ENCODE measurements around the gene WFDC5. TPM values are rescaled to one million over a fixed set of nuclear protein-coding genes. Genes with fewer than 3 reads are reported as not detected.

WFDC5 gene
- total and polyA plus RNA-seq, 10 of the 15 experiments (the other 5 are each of a cell fraction or from before 2014, with no cell fraction given) = 0.20 to 0.26 (median 0.21) TPM; not detected in 7

GRCh38 chr20:45100563-45101245 is 14.3 kb downstream of the WFDC5 start, which contains the start of gene KCNS1:
Gene KCNS1 (minus strand): TSS chr20:45101127. CDS start chr20:45099236, 1,891 bp downstream.
- H3K9me3 ChIP-seq (replicated peaks; ENCODE audit: control insufficient read depth, insufficient read depth, low read length) = no peaks in the 10 kb centered on the region; the same call in 2 of the 3 replicates
- H3K4me3 ChIP-seq = 0 out of 2 replicates have a peak within 1 kb of the TSS, but pooled peaks have one; percentile 6
- H3K27me3 ChIP-seq (replicated peaks in 1 of 2; ENCODE audit: control insufficient read depth in 2 of 2, insufficient read depth in 2 of 2, low read length in 1 of 2) = peaks cover 2 to 9% of the 10 kb centered on the region in 2 experiments
- peak; percentile 75 for TF ChIP-seq SUZ12 (IDR thresholded peaks at IDR 0.05; ENCODE audit: unreplicated experiment)
- no peak for TF ChIP-seq WRNIP1 (IDR thresholded peaks at IDR 0.05; ENCODE audit: borderline replicate concordance, low read depth, low read length)
- DNase-seq (ENCODE audit: low read depth, low spot score) = no peak
- H4K20me1 ChIP-seq (ENCODE audit: control insufficient read depth, insufficient read depth) = no peaks in the 10 kb centered on the region; the same call in 1 of the 2 replicates
- no peaks in the 10 kb centered on the region for H3K79me2 ChIP-seq (ENCODE audit: control insufficient read depth, insufficient read depth, low read length)
- no peak for FAIRE-seq
- in situ Hi-C loops (cut with MboI) (no loop called here), intact Hi-C loops (cut with micrococcal nuclease; ENCODE audit: unreplicated experiment) (no loop called here)
- H3K4me2 ChIP-seq (ENCODE audit: control insufficient read depth, insufficient read depth) = no peak within 1 kb of the TSS
- 7% methylated on average over 36 of the region's 38 CpGs for WGBS (ENCODE audit: insufficient coverage, insufficient replicate concordance, low lambda C conversion rate, missing lambda C conversion rate)
- ChIA-PET CTCF (interaction anchor here (0.7 to 2.2 kb wide), 5 partner anchors 10 to 194 kb away, joined by 3 to 10 read pairs (median 6); no protein-coding TSS in a partner anchor), SMC1A (ENCODE audit: uncharacterized antibody, unreplicated experiment) (no interaction called here), RAD21 (ENCODE audit: unreplicated experiment) (interaction anchor here (1.7 kb wide), 1 partner anchor 57 kb away, joined by 7 read pairs; no protein-coding TSS in a partner anchor), POLR2A (no interaction called here)
- H2AFZ ChIP-seq (ENCODE audit: control insufficient read depth, low read depth, low read length) = no peak within 1 kb of the TSS; the same call in 1 of the 2 replicates
- H3K36me3 ChIP-seq (ENCODE audit: control insufficient read depth in 2 of 2, insufficient read depth in 2 of 2, low read length in 1 of 2) = no peaks in the 10 kb centered on the region
- BruUV-seq (replicated peaks) = no TSS peak
- no peak within 1 kb of the TSS for H3K27ac ChIP-seq (ENCODE audit: control insufficient read depth, insufficient read depth)
- ATAC-seq = peak; percentile 46
- H3K9ac ChIP-seq (ENCODE audit: control insufficient read depth, insufficient read depth, low read length) = no peak within 1 kb of the TSS
- no peaks in the 10 kb centered on the region for H3K4me1 ChIP-seq (ENCODE audit: control insufficient read depth, insufficient read depth, low read length)

GRCh38 chr20:45098103-45098773 is 16.7 kb downstream of the WFDC5 start:
- POLR2A ChIA-PET = interaction anchor here (0.5 kb wide), 1 partner anchor 70 kb away, joined by 3 read pairs; no protein-coding TSS in a partner anchor
- FAIRE-seq (no peak), DNase-seq (ENCODE audit: low read depth, low spot score) (no peak), ATAC-seq (no peak)
- no peak overlapping the region for H2AFZ ChIP-seq (ENCODE audit: control insufficient read depth, low read depth, low read length)
- H3K4me3 ChIP-seq = no peak overlapping the region; the same call in 1 of the 2 replicates
- no peaks in the 10 kb centered on the region for H3K4me1 ChIP-seq (ENCODE audit: control insufficient read depth, insufficient read depth, low read length)
- H3K79me2 ChIP-seq (ENCODE audit: control insufficient read depth, insufficient read depth, low read length) = no peaks in the 10 kb centered on the region
- H4K20me1 ChIP-seq (ENCODE audit: control insufficient read depth, insufficient read depth) = no peaks in the 10 kb centered on the region; the same call in 1 of the 2 replicates
- CTCF ChIA-PET = interaction anchor here (0.5 to 5.4 kb wide), 7 partner anchors 8 to 414 kb away, joined by 3 to 162 read pairs (median 18); no protein-coding TSS in a partner anchor
- no peaks in the 10 kb centered on the region; the same call in 2 of the 3 replicates for H3K9me3 ChIP-seq (replicated peaks; ENCODE audit: control insufficient read depth, insufficient read depth, low read length)
- in situ Hi-C loops (cut with MboI) = no loop called here
- intact Hi-C loops (cut with micrococcal nuclease; ENCODE audit: unreplicated experiment) = loop anchor here (5.0 kb wide), 3 partner anchors 86 to 194 kb away; partner anchors contain the start of gene PABPC1L
- RAD21 ChIA-PET (ENCODE audit: unreplicated experiment) = interaction anchor here (5.0 kb wide), 1 partner anchor 55 kb away, joined by 85 read pairs; no protein-coding TSS in a partner anchor
- SMC1A ChIA-PET (ENCODE audit: uncharacterized antibody, unreplicated experiment) = interaction anchor here (1.6 to 7.0 kb wide), 2 partner anchors 54 to 68 kb away, joined by 4 to 108 read pairs; no protein-coding TSS in a partner anchor
- no peak overlapping the region for H3K9ac ChIP-seq (ENCODE audit: control insufficient read depth, insufficient read depth, low read length)
- H3K27me3 ChIP-seq (replicated peaks in 1 of 2; ENCODE audit: control insufficient read depth in 2 of 2, insufficient read depth in 2 of 2, low read length in 1 of 2) = peaks cover 2 to 9% of the 10 kb centered on the region in 2 experiments; a peak in 3 of 4 replicates
- H3K27ac ChIP-seq (ENCODE audit: control insufficient read depth, insufficient read depth) = no peak overlapping the region
- no TSS peak for BruUV-seq (replicated peaks)
- H3K4me2 ChIP-seq (ENCODE audit: control insufficient read depth, insufficient read depth) = 0 out of 2 replicates have a peak overlapping the region, but pooled peaks have one; percentile 28
- WGBS (ENCODE audit: insufficient coverage, insufficient replicate concordance, low lambda C conversion rate, missing lambda C conversion rate) = 65% methylated on average over 81 of the region's 91 CpGs
- H3K36me3 ChIP-seq (ENCODE audit: control insufficient read depth in 2 of 2, insufficient read depth in 2 of 2, low read length in 1 of 2) = no peaks in the 10 kb centered on the region
- TF ChIP-seq RBBP5 (conservative IDR thresholded peaks at IDR 0.05) = no peak
- no peak for TF ChIP-seq SPI1 (IDR thresholded peaks at IDR 0.05; ENCODE audit: borderline replicate concordance, insufficient read depth, low read depth, low read length)
- no peak for TF ChIP-seq NR2F1 (conservative IDR thresholded peaks at IDR 0.05)
- no peak for TF ChIP-seq SUZ12 (IDR thresholded peaks at IDR 0.05; ENCODE audit: unreplicated experiment)
- no peak for TF ChIP-seq ZNF274 (IDR thresholded peaks at IDR 0.05; ENCODE audit: insufficient read depth, insufficient read length)
- no peak for TF ChIP-seq CBX5 (IDR thresholded peaks at IDR 0.05; ENCODE audit: low read depth)
- no peak for TF ChIP-seq STAT1 (conservative IDR thresholded peaks at IDR 0.05)
- TF ChIP-seq, protein P1, sequence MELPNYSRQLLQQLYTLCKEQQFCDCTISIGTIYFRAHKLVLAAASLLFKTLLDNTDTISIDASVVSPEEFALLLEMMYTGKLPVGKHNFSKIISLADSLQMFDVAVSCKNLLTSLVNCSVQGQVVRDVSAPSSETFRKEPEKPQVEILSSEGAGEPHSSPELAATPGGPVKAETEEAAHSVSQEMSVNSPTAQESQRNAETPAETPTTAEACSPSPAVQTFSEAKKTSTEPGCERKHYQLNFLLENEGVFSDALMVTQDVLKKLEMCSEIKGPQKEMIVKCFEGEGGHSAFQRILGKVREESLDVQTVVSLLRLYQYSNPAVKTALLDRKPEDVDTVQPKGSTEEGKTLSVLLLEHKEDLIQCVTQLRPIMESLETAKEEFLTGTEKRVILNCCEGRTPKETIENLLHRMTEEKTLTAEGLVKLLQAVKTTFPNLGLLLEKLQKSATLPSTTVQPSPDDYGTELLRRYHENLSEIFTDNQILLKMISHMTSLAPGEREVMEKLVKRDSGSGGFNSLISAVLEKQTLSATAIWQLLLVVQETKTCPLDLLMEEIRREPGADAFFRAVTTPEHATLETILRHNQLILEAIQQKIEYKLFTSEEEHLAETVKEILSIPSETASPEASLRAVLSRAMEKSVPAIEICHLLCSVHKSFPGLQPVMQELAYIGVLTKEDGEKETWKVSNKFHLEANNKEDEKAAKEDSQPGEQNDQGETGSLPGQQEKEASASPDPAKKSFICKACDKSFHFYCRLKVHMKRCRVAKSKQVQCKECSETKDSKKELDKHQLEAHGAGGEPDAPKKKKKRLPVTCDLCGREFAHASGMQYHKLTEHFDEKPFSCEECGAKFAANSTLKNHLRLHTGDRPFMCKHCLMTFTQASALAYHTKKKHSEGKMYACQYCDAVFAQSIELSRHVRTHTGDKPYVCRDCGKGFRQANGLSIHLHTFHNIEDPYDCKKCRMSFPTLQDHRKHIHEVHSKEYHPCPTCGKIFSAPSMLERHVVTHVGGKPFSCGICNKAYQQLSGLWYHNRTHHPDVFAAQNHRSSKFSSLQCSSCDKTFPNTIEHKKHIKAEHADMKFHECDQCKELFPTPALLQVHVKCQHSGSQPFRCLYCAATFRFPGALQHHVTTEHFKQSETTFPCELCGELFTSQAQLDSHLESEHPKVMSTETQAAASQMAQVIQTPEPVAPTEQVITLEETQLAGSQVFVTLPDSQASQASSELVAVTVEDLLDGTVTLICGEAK (IDR thresholded peaks at IDR 0.05; ENCODE audit: borderline replicate concordance) = no peak
- TF ChIP-seq NRF1 (conservative IDR thresholded peaks at IDR 0.05; ENCODE audit: low read depth, low read length) = no peak
